HEK293 (cell line): Measurements from ENCODE around the gene TLE1.

ENCODE experiments used
- KLF16 ChIP-seq: fragments of 450-650 bp; formaldehyde crosslinking; IDR thresholded peaks from 2 replicates; pipeline ENCODE4 v1.5.1; 2017; ENCODE audit warnings: missing biosample characterization, missing genetic modification characterization
- SP2 ChIP-seq: fragments of 450-650 bp; formaldehyde crosslinking; IDR thresholded peaks from 2 replicates; pipeline ENCODE4 v1.5.1; 2016; ENCODE audit warnings: missing biosample characterization, missing genetic modification characterization
- TCF7L2 ChIP-seq: IDR thresholded peaks from 2 replicates; pipeline ENCODE4 v1.6.1; 2011; ENCODE audit warnings: low read depth, mild to moderate bottlenecking, inconsistent platforms, low read length, moderate library complexity, borderline replicate concordance
- ZNF10 ChIP-seq: fragments of 450-650 bp; formaldehyde crosslinking; IDR thresholded peaks from 2 replicates; pipeline ENCODE4 v1.5.1; 2017; ENCODE audit warnings: missing biosample characterization, missing genetic modification characterization
- ZNF114 ChIP-seq: fragments of 450-650 bp; formaldehyde crosslinking; IDR thresholded peaks from 2 replicates; pipeline ENCODE4 v1.5.0; 2017; ENCODE audit warnings: missing biosample characterization, missing genetic modification characterization
- ZNF121 ChIP-seq: fragments of 450-650 bp; formaldehyde crosslinking; IDR thresholded peaks from 2 replicates; pipeline ENCODE4 v1.5.1; 2016; ENCODE audit warnings: missing biosample characterization, missing genetic modification characterization
- ZNF221 ChIP-seq: fragments of 450-650 bp; formaldehyde crosslinking; IDR thresholded peaks from 2 replicates; pipeline ENCODE4 v1.5.1; 2017; ENCODE audit warnings: missing biosample characterization, missing genetic modification characterization, borderline replicate concordance
- ZNF24 ChIP-seq: fragments of 450-650 bp; formaldehyde crosslinking; IDR thresholded peaks from 2 replicates; pipeline ENCODE4 v1.5.1; 2016; ENCODE audit warnings: missing biosample characterization, missing genetic modification characterization
- ZNF596 ChIP-seq: fragments of 450-650 bp; IDR thresholded peaks from 2 replicates; pipeline ENCODE4 v1.5.0; 2018; ENCODE audit warnings: missing biosample characterization, mild to moderate bottlenecking, missing genetic modification characterization, moderate library complexity
- ZNF777 ChIP-seq: fragments of 450-650 bp; formaldehyde crosslinking; IDR thresholded peaks from 2 replicates; pipeline ENCODE4 v1.5.1; 2017; ENCODE audit warnings: missing biosample characterization, missing genetic modification characterization, borderline replicate concordance
- TF ChIP-seq, protein P1 (sequence below): fragments of 450-650 bp; formaldehyde crosslinking; IDR thresholded peaks from 2 replicates; pipeline ENCODE4 v1.5.1; 2016; ENCODE audit warnings: missing biosample characterization, missing genetic modification characterization
- TF ChIP-seq, protein P2 (sequence below): IDR thresholded peaks from 2 replicates; pipeline ENCODE4 v1.6.1; 2011; ENCODE audit warnings: mild to moderate bottlenecking, low read depth, low read length, borderline replicate concordance
- TF ChIP-seq, protein P3 (sequence below): fragments of 450-650 bp; formaldehyde crosslinking; IDR thresholded peaks from 2 replicates; pipeline ENCODE4 v1.5.1; 2016; ENCODE audit warnings: missing biosample characterization, missing genetic modification characterization
- TF ChIP-seq, protein P4 (sequence below): fragments of 450-650 bp; formaldehyde crosslinking; IDR thresholded peaks from 2 replicates; pipeline ENCODE4 v1.5.1; 2016; ENCODE audit warnings: missing biosample characterization, missing genetic modification characterization, low read depth

DNA sequence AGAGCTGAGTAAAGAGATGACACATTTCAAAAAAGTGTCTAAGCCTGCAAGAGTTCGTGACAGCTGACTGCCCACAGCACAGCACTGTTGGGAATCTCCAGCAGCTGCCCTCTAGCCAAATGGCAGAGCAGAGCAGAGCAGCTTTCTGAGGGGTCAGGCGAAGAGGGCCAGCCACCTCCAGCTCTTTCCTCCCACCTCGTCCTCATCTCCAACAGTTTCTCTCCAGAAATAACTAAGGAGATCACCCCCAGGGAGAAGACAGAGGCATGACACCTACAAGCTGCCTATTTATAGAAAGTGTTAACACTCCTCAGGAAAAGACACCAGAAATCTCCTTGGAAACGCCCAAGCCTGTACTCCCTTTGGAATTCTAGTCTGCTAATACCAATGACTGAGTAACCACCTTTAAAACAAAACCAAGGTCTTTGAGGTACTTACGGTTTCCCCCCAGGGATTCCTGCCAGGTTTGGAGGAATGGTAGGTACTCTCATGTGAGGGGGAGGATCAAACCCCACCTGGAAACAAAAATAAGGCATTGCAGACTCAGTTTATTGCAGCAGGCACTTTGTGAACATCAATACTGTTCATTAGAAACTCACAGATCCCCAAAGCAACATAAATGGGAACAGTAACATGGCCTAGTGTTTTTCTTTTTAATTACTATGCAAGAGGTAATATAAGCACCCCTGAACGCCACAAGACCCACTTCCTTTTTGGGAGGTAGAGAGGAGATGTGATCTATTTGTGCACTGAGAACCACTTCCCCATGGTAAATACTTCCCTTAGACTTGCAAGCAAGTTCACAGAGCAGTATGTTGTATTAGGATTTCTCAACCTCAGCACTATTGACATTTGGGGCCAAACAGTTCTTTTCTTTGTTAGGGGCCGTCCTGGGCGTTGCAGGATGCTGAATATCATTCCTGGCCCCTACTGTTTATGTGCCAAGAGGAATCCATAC lies 79.3 kb downstream of the TLE1 start:
- no peak for TF ChIP-seq ZNF596
- TF ChIP-seq, protein P1, sequence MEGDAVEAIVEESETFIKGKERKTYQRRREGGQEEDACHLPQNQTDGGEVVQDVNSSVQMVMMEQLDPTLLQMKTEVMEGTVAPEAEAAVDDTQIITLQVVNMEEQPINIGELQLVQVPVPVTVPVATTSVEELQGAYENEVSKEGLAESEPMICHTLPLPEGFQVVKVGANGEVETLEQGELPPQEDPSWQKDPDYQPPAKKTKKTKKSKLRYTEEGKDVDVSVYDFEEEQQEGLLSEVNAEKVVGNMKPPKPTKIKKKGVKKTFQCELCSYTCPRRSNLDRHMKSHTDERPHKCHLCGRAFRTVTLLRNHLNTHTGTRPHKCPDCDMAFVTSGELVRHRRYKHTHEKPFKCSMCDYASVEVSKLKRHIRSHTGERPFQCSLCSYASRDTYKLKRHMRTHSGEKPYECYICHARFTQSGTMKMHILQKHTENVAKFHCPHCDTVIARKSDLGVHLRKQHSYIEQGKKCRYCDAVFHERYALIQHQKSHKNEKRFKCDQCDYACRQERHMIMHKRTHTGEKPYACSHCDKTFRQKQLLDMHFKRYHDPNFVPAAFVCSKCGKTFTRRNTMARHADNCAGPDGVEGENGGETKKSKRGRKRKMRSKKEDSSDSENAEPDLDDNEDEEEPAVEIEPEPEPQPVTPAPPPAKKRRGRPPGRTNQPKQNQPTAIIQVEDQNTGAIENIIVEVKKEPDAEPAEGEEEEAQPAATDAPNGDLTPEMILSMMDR (tag by site-specific recombination) = no peak
- TF ChIP-seq ZNF121 = no peak
- TF ChIP-seq, protein P2, sequence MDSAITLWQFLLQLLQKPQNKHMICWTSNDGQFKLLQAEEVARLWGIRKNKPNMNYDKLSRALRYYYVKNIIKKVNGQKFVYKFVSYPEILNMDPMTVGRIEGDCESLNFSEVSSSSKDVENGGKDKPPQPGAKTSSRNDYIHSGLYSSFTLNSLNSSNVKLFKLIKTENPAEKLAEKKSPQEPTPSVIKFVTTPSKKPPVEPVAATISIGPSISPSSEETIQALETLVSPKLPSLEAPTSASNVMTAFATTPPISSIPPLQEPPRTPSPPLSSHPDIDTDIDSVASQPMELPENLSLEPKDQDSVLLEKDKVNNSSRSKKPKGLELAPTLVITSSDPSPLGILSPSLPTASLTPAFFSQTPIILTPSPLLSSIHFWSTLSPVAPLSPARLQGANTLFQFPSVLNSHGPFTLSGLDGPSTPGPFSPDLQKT = no peak
- TF ChIP-seq, protein P3, sequence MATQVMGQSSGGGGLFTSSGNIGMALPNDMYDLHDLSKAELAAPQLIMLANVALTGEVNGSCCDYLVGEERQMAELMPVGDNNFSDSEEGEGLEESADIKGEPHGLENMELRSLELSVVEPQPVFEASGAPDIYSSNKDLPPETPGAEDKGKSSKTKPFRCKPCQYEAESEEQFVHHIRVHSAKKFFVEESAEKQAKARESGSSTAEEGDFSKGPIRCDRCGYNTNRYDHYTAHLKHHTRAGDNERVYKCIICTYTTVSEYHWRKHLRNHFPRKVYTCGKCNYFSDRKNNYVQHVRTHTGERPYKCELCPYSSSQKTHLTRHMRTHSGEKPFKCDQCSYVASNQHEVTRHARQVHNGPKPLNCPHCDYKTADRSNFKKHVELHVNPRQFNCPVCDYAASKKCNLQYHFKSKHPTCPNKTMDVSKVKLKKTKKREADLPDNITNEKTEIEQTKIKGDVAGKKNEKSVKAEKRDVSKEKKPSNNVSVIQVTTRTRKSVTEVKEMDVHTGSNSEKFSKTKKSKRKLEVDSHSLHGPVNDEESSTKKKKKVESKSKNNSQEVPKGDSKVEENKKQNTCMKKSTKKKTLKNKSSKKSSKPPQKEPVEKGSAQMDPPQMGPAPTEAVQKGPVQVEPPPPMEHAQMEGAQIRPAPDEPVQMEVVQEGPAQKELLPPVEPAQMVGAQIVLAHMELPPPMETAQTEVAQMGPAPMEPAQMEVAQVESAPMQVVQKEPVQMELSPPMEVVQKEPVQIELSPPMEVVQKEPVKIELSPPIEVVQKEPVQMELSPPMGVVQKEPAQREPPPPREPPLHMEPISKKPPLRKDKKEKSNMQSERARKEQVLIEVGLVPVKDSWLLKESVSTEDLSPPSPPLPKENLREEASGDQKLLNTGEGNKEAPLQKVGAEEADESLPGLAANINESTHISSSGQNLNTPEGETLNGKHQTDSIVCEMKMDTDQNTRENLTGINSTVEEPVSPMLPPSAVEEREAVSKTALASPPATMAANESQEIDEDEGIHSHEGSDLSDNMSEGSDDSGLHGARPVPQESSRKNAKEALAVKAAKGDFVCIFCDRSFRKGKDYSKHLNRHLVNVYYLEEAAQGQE (tag by site-specific recombination) = no peak
- no peak for TF ChIP-seq ZNF10 (tag by site-specific recombination)
- TF ChIP-seq TCF7L2 = no peak
- TF ChIP-seq KLF16 (tag by site-specific recombination) = no peak
- no peak for TF ChIP-seq ZNF114 (tag by site-specific recombination)
- no peak for TF ChIP-seq SP2 (tag by site-specific recombination)
- TF ChIP-seq ZNF221 = no peak
- no peak for TF ChIP-seq ZNF24
- TF ChIP-seq ZNF777 (tag by site-specific recombination) = no peak
- TF ChIP-seq, protein P4, sequence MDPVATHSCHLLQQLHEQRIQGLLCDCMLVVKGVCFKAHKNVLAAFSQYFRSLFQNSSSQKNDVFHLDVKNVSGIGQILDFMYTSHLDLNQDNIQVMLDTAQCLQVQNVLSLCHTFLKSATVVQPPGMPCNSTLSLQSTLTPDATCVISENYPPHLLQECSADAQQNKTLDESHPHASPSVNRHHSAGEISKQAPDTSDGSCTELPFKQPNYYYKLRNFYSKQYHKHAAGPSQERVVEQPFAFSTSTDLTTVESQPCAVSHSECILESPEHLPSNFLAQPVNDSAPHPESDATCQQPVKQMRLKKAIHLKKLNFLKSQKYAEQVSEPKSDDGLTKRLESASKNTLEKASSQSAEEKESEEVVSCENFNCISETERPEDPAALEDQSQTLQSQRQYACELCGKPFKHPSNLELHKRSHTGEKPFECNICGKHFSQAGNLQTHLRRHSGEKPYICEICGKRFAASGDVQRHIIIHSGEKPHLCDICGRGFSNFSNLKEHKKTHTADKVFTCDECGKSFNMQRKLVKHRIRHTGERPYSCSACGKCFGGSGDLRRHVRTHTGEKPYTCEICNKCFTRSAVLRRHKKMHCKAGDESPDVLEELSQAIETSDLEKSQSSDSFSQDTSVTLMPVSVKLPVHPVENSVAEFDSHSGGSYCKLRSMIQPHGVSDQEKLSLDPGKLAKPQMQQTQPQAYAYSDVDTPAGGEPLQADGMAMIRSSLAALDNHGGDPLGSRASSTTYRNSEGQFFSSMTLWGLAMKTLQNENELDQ = no peak
